NCI-H748 treated with DMSO at 0.1 percent for 48 hours (cell line): ENCODE data around the gene IKZF2.

Source experiments
- DNase-seq: peaks from one replicate; lab custom pipeline; 2025; lab: John Stamatoyannopoulos, UW

IKZF2 gene

DNA sequence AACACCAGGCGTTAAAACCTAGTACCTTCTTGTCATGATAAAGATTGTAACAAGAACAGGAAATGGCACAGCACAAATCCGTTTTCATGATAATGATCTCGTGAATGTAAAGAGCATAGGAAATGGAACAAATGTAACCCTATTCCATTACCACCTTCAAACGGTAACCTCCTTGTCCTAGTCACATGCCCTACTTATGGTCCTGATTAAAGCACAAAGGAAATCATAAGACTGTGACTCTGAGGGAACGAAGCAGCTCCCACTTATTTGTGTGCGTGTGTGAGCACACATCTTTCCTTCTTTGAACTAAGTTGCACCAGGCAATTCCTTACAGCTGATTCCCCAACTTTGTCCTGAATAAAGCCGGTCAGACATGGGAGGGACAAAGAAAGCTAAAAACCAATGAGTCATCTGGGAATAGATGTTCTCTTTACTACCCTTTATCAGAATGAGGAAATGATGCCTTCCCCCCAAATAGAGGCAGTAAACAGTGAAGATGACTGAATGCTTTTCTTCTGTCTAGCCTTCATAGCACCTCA is 192.6 kb downstream of the IKZF2 start:
- DNase-seq = no peak

DNA sequence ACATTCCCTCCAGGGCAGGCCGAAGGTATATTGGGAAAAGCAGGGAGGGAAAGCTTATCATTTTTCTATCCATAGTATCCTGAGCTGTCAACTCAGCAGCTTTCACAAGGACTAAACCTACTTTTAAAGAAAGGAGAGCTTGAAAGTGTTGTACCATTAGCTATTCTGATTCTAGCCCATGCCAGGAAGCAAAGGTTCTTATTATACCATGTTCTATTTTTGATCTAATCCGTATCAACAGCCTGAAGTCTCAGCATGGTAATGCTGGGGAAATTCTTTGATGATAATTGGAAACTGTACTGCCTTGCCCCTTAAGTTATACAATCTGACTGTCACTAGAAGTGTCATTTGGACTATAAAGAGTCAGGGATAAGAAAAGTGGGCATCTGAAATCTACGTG is 193.3 kb downstream of the IKZF2 start:
- no peak for DNase-seq

- no peak for DNase-seq
Measured at GRCh38 chr2:212957624-212958023, 193.8 kb downstream of the IKZF2 start.

DNA sequence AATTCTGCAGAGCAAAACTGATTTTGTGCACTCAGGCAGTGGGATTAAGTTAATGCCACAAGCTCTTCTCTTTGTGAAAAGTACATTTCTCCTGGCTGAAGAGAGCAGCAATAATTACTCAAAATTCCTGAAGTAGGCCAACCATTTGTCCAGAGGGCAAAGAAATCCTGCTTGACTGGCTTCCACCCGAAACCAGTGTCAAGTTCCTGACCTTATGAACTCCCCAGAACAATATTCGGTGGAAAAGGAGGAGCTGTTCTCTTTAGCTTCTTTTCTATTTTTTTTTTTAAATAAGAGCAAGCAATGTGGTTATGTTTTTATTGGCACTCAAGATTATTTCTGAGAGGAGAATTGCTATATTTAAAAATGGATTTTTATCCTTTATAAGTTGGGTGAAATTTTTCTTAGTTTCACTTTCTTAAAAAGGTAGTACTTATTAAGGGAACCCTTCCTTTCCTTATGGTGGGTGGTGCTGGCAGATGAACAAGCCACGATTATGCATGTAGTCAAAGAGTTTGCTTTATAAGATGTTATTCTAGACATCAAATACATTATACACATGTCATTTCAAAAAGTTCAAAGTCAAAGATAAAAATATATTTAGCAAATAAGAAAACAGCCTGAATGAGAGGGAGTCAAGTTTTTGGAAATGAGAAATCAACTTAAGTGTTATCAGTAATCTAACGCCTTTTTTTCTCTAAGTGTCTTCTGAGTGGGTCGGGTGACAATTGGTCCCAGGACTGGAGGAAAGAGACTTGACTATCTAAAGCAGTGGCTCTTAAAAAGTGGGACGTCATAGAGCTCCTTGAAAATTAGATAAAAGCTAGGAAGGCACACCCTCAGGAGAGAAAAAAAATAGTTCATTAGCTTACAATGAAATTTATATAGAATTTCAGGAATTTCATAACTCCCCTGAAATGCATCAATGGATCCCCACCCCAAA is 194.5 kb downstream of the IKZF2 start:
- DNase-seq = no peak

- no peak for DNase-seq
Measured at GRCh38 chr2:212953170-212953920, 198.1 kb downstream of the IKZF2 start.

- DNase-seq = no peak
Measured at GRCh38 chr2:212949786-212950185, 201.6 kb downstream of the IKZF2 start.
